Tibial nerve (tissue), 4 donors: Measurements from ENCODE around the gene HPCA.

Source experiments
- EP300 ChIP-seq, 2 donors: sonication (generic); formaldehyde crosslinking; IDR thresholded peaks; one replicate each; pipeline ENCODE4 v1.6.1; 2017; ENCODE audit warnings: antibody characterized with exemption in 2 of 2, mild to moderate bottlenecking in 1 of 2
- TF ChIP-seq, protein P1 (sequence below), 5 experiments: fragments of 200-600 bp in 3 of 5; fragments of 450-650 bp in 2 of 5; sonication (generic) in 3 of 5; IDR thresholded peaks; one replicate each; pipeline ENCODE4 v1.5.1; 2016 to 2019; ENCODE audit warnings: antibody characterized with exemption in 5 of 5, mild to moderate bottlenecking in 3 of 5, moderate library complexity in 2 of 5

DNA sequence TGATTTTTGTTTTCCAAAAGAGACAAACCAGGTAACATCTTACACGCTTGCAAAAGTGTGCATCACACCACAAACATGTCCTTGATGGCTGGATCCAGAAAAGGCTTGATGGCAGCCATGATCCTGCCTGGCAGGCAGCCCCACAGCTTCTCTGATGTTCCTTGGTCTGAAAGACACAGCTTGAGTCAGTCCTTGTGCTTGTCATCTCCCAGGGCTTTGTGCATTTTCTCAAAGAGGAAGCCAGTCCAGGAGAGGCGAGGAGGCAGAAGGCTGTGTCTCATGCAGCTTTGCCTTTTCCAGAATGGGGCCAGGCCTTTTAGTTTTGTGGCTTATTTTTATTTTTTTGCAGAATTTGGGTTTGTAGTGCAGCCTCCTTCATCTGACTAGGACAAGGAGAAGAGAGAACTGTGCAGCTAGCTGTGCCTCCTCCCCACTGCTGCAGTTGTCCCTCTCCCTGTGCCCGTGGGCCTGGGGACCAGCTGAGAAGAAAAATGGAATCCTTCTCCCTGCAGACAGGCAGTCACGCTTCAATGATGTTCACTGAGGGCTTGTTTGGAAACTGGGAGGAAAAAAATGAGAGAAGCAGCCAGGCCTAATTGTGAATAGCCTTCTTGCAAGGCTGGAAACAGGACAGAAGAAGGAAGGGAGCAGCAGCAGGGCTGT lies 22.9 kb upstream of the HPCA start:
- TF ChIP-seq EP300 (IDR thresholded peaks at IDR 0.05) = no peak
- TF ChIP-seq, protein P1, sequence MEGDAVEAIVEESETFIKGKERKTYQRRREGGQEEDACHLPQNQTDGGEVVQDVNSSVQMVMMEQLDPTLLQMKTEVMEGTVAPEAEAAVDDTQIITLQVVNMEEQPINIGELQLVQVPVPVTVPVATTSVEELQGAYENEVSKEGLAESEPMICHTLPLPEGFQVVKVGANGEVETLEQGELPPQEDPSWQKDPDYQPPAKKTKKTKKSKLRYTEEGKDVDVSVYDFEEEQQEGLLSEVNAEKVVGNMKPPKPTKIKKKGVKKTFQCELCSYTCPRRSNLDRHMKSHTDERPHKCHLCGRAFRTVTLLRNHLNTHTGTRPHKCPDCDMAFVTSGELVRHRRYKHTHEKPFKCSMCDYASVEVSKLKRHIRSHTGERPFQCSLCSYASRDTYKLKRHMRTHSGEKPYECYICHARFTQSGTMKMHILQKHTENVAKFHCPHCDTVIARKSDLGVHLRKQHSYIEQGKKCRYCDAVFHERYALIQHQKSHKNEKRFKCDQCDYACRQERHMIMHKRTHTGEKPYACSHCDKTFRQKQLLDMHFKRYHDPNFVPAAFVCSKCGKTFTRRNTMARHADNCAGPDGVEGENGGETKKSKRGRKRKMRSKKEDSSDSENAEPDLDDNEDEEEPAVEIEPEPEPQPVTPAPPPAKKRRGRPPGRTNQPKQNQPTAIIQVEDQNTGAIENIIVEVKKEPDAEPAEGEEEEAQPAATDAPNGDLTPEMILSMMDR (IDR thresholded peaks at IDR 0.05) = no peak
